Measurements from ENCODE around the gene AASDH.

DNA sequence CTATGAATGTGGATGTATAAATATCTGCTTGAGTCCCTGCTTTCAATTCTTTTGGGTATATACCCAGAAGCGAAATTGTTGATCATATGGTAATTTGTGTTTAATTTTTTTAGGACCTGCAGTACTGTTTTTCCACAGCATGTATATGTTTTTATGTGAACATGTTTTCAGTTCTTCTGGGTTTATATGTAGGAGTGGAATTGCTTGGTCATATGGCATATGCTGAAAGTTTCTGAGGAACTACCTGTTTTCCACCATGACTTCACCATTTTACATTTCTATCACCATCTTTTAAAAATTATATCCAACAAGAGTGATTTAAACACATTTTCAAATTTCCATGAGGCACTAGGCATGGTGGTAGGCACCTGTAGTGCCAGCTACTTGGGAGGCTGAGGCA lies 39.9 kb upstream of the AASDH start:
- TF ChIP-seq, protein P1, sequence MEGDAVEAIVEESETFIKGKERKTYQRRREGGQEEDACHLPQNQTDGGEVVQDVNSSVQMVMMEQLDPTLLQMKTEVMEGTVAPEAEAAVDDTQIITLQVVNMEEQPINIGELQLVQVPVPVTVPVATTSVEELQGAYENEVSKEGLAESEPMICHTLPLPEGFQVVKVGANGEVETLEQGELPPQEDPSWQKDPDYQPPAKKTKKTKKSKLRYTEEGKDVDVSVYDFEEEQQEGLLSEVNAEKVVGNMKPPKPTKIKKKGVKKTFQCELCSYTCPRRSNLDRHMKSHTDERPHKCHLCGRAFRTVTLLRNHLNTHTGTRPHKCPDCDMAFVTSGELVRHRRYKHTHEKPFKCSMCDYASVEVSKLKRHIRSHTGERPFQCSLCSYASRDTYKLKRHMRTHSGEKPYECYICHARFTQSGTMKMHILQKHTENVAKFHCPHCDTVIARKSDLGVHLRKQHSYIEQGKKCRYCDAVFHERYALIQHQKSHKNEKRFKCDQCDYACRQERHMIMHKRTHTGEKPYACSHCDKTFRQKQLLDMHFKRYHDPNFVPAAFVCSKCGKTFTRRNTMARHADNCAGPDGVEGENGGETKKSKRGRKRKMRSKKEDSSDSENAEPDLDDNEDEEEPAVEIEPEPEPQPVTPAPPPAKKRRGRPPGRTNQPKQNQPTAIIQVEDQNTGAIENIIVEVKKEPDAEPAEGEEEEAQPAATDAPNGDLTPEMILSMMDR (IDR thresholded peaks at IDR 0.05): no peak
- TF ChIP-seq RXRA (IDR thresholded peaks at IDR 0.05; ENCODE audit: borderline replicate concordance, low read depth) (no peak), JUND (IDR thresholded peaks at IDR 0.05) (no peak), NFIC (IDR thresholded peaks at IDR 0.05; ENCODE audit: borderline replicate concordance) (no peak), FOXM1 (IDR thresholded peaks at IDR 0.05; ENCODE audit: low read depth) (no peak)
- TF ChIP-seq, protein P2, sequence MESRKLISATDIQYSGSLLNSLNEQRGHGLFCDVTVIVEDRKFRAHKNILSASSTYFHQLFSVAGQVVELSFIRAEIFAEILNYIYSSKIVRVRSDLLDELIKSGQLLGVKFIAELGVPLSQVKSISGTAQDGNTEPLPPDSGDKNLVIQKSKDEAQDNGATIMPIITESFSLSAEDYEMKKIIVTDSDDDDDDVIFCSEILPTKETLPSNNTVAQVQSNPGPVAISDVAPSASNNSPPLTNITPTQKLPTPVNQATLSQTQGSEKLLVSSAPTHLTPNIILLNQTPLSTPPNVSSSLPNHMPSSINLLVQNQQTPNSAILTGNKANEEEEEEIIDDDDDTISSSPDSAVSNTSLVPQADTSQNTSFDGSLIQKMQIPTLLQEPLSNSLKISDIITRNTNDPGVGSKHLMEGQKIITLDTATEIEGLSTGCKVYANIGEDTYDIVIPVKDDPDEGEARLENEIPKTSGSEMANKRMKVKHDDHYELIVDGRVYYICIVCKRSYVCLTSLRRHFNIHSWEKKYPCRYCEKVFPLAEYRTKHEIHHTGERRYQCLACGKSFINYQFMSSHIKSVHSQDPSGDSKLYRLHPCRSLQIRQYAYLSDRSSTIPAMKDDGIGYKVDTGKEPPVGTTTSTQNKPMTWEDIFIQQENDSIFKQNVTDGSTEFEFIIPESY (IDR thresholded peaks at IDR 0.05; ENCODE audit: borderline replicate concordance, low read depth): no peak
